Duodenal mucosa (tissue), 2 donors: Measurements from ENCODE around the gene EPHA8.

ENCODE experiments used
- H3K27ac ChIP-seq: one replicate; pipeline ENCODE4 v1.7.0; 2013; ENCODE audit warnings: low read depth, low read length
- H3K27me3 ChIP-seq, 2 donors: one replicate each; pipeline ENCODE4 v1.7.0; 2013; ENCODE audit warnings: low read length in 2 of 2, control low read depth in 1 of 2; ENCODE audit not compliant: insufficient read depth in 2 of 2, control insufficient read depth in 1 of 2
- H3K36me3 ChIP-seq, 2 donors: one replicate each; pipeline ENCODE4 v1.7.0; 2013; ENCODE audit warnings: low read length in 2 of 2, control low read depth in 1 of 2; ENCODE audit not compliant: insufficient read depth in 2 of 2, control insufficient read depth in 1 of 2
- H3K4me1 ChIP-seq, 2 donors: one replicate each; pipeline ENCODE4 v1.7.0; 2013; ENCODE audit warnings: low read length in 2 of 2, control low read depth in 1 of 2; ENCODE audit not compliant: insufficient read depth in 2 of 2, control insufficient read depth in 1 of 2
- H3K4me3 ChIP-seq, 2 donors: one replicate each; pipeline ENCODE4 v1.7.0; 2013; ENCODE audit warnings: low read length in 2 of 2, low read depth in 1 of 2
- H3K9ac ChIP-seq, 2 donors: one replicate each; pipeline ENCODE4 v1.7.0; 2013; ENCODE audit warnings: low read length in 2 of 2, low read depth in 1 of 2
- H3K9me3 ChIP-seq, 2 donors: one replicate each; pipeline ENCODE4 v1.7.0; 2013; ENCODE audit warnings: low read length in 2 of 2, control low read depth in 1 of 2; ENCODE audit not compliant: control insufficient read depth in 1 of 2

EPHA8 gene

GRCh38 chr1:22612671-22613571 is 49.6 kb downstream of the EPHA8 start:
- peaks cover 16 to 25% of the 10 kb centered on the region in 2 donors for H3K27me3 ChIP-seq
- H3K4me3 ChIP-seq = no peak overlapping the region
- no peaks in the 10 kb centered on the region for H3K36me3 ChIP-seq
- H3K9ac ChIP-seq = no peak overlapping the region
- no peaks in the 10 kb centered on the region for H3K9me3 ChIP-seq
- H3K4me1 ChIP-seq = no peaks in the 10 kb centered on the region
- H3K27ac ChIP-seq = no peak overlapping the region

DNA sequence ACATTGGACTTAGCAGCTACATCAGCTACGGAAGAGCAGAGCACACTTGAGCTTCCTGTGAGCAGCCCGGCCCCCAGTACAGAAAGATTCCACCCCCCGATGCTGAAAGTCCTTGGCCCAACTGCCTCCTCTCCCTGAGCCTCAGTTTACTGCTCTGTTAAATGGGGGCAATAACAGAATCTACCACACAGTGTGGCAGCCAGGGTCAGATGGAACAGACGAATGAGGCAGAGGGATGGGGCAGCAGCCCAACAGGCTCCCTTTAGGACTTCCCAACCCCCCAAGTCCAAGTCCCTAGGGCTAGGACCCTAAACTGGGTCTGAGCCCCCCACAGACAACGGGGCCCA is 50.3 kb downstream of the EPHA8 start:
- Histone ChIP-seq H3K27me3 (peaks cover 16 to 29% of the 10 kb centered on the region in 2 donors), H3K9me3 (no peaks in the 10 kb centered on the region), H3K36me3 (no peaks in the 10 kb centered on the region), H3K27ac (no peak overlapping the region), H3K4me3 (no peak overlapping the region), H3K4me1 (no peaks in the 10 kb centered on the region), H3K9ac (no peak overlapping the region)

GRCh38 chr1:22613951-22614350 is 50.7 kb downstream of the EPHA8 start:
- Histone ChIP-seq H3K36me3 (no peaks in the 10 kb centered on the region), H3K27me3 (peaks cover 15 to 30% of the 10 kb centered on the region in 2 donors), H3K4me1 (no peaks in the 10 kb centered on the region), H3K9ac (no peak overlapping the region), H3K4me3 (no peak overlapping the region), H3K27ac (no peak overlapping the region), H3K9me3 (no peaks in the 10 kb centered on the region)

DNA sequence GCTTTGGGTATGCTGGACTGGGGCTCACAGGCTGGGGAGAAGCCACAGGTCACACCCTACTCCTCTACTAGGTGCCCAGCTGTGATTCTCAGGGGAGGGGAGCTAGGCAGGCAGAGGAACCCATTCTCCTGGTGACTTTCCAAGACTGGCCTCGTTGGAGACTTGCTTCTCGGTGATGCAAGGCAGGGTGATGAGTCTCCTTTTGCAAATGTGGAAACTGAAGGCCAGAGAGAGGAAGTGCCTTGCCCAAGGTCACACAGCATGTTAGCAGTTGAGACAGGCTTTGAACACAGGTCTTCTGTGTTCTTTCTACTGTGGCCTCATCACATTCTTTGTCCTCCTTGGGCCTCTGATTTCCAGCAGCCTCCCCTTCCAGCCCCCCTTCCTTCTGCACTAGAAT is 52.6 kb downstream of the EPHA8 start:
- H3K9ac ChIP-seq = no peak overlapping the region
- H3K4me3 ChIP-seq = no peak overlapping the region
- H3K27me3 ChIP-seq = peaks cover 21 to 38% of the 10 kb centered on the region in 2 donors
- no peaks in the 10 kb centered on the region for H3K4me1 ChIP-seq
- no peak overlapping the region for H3K27ac ChIP-seq
- H3K36me3 ChIP-seq = no peaks in the 10 kb centered on the region
- H3K9me3 ChIP-seq = no peaks in the 10 kb centered on the region

GRCh38 chr1:22616571-22616970 is 53.3 kb downstream of the EPHA8 start:
- Histone ChIP-seq H3K27ac (no peak overlapping the region), H3K9ac (no peak overlapping the region), H3K4me1 (no peaks in the 10 kb centered on the region), H3K9me3 (no peaks in the 10 kb centered on the region), H3K36me3 (no peaks in the 10 kb centered on the region), H3K4me3 (no peak overlapping the region), H3K27me3 (peaks cover 21 to 40% of the 10 kb centered on the region in 2 donors)

DNA sequence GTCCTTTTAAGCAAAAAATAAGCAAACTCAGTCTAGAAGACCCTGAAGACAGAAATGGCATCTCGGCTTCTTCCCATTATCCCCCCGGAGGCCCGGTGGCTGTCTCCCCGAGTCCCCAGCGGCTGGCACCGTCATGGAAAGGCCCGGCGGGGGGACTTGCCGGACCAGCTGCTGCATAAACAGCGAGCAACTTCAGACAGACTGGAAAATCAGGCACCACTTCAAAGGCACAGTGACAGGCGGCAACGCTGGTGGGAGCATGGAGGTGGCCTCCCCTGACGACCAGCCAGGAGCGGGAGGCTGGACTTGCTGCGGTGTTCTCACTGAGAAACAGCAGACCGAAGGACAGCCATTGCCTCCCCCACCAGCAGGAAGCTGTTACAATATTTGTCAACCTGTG is 54.8 kb downstream of the EPHA8 start:
- Histone ChIP-seq H3K9me3 (no peaks in the 10 kb centered on the region), H3K4me3 (no peak overlapping the region), H3K9ac (no peak overlapping the region), H3K27me3 (peaks cover 21 to 45% of the 10 kb centered on the region in 2 donors), H3K36me3 (no peaks in the 10 kb centered on the region), H3K4me1 (no peaks in the 10 kb centered on the region), H3K27ac (no peak overlapping the region)

- Histone ChIP-seq H3K9me3 (no peaks in the 10 kb centered on the region), H3K36me3 (no peaks in the 10 kb centered on the region), H3K27ac (no peak overlapping the region), H3K4me3 (no peak overlapping the region), H3K4me1 (no peaks in the 10 kb centered on the region), H3K27me3 (peaks cover 21 to 48% of the 10 kb centered on the region in 2 donors), H3K9ac (no peak overlapping the region)
These were observed 56.0 kb downstream of the EPHA8 start for GRCh38 chr1:22619252-22619651.

DNA sequence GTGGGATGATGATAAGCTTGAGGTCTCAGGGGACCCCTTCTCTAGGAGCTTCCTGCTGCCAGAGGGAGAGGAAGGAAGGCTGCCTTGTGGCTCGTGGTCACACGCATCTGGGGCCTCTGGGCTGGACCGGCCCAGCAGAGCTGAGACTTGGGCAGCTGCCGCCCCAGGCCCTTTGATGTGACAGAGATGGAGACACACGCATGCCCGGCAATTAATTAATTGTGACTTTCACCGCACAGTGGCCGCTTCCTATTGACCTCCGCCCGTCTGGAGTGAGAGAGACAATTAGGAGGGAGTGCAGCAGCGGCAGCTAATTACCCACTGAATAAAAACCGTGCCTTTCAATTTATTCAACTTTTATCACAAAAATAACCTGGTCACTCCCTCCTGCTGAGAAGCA is 56.5 kb downstream of the EPHA8 start:
- H3K27me3 ChIP-seq = peaks cover 21 to 46% of the 10 kb centered on the region in 2 donors
- H3K9ac ChIP-seq = no peak overlapping the region
- H3K36me3 ChIP-seq = no peaks in the 10 kb centered on the region
- no peak overlapping the region for H3K4me3 ChIP-seq
- no peaks in the 10 kb centered on the region for H3K9me3 ChIP-seq
- H3K4me1 ChIP-seq = no peaks in the 10 kb centered on the region
- no peak overlapping the region for H3K27ac ChIP-seq

- Histone ChIP-seq H3K4me1 (no peaks in the 10 kb centered on the region), H3K4me3 (no peak overlapping the region), H3K36me3 (no peaks in the 10 kb centered on the region), H3K9me3 (no peaks in the 10 kb centered on the region), H3K27ac (no peak overlapping the region), H3K27me3 (peaks cover 35 to 36% of the 10 kb centered on the region in 2 donors), H3K9ac (no peak overlapping the region)
These were observed 58.5 kb downstream of the EPHA8 start for GRCh38 chr1:22621761-22622160.

GRCh38 chr1:22625262-22625925 is 62.1 kb downstream of the EPHA8 start:
- Histone ChIP-seq H3K4me3 (no peak overlapping the region), H3K27me3 (peaks cover 15 to 23% of the 10 kb centered on the region in 2 donors), H3K9ac (no peak overlapping the region), H3K4me1 (peaks cover 0 to 3% of the 10 kb centered on the region in 2 donors), H3K9me3 (no peaks in the 10 kb centered on the region), H3K36me3 (no peaks in the 10 kb centered on the region), H3K27ac (no peak overlapping the region)
